Natural killer cell (primary cell): Measurements from ENCODE around the gene RIMBP2. TPM values are rescaled to one million over a fixed set of nuclear protein-coding genes. Genes with fewer than 3 reads are reported as not detected.

Experiments
- ATAC-seq, 3 donors: fragments of 150-1000 bp in 2 of 3; fragments of 200-7000 bp in 1 of 3; cut with Tn5 transposase; 1 replicate in 1 of 3; 2 replicates in 2 of 3; pipeline ENCODE4 v1.10.0; 2021; ENCODE audit warnings: mild to moderate bottlenecking in 2 of 3, moderate library complexity in 2 of 3
- DNase-seq, 2 donors: peaks; one replicate each; pipeline versions ENCODE4 v3.0.0 to v3.0.0-alpha.2; 2013 to 2021; ENCODE audit warnings: mixed read lengths in 1 of 2
- H3K27ac ChIP-seq: one replicate; pipeline ENCODE4 v1.5.1; 2013; ENCODE audit warnings: mild to moderate bottlenecking, low read length
- H3K27me3 ChIP-seq: one replicate; pipeline ENCODE4 v1.6.1; 2013; ENCODE audit warnings: low read length; ENCODE audit not compliant: control insufficient read depth, insufficient read depth
- H3K36me3 ChIP-seq: one replicate; pipeline ENCODE4 v1.6.1; 2013; ENCODE audit warnings: low read length; ENCODE audit not compliant: control insufficient read depth, insufficient read depth
- H3K4me1 ChIP-seq: one replicate; pipeline ENCODE4 v1.6.1; 2013; ENCODE audit warnings: low read length; ENCODE audit not compliant: control insufficient read depth, insufficient read depth
- H3K4me3 ChIP-seq: one replicate; pipeline ENCODE4 v1.5.1; 2013; ENCODE audit warnings: low read length
- H3K9me3 ChIP-seq: one replicate; pipeline ENCODE4 v1.6.1; 2013; ENCODE audit warnings: low read length; ENCODE audit not compliant: control insufficient read depth, insufficient read depth
- H3K27ac Mint-ChIP-seq, 2 donors: one replicate each; pipeline ENCODE4 v1.8.0; 2022; ENCODE audit warnings: mild to moderate bottlenecking in 2 of 2, mixed read lengths in 2 of 2, moderate library complexity in 1 of 2
- H3K27me3 Mint-ChIP-seq, 2 donors: one replicate each; pipeline ENCODE4 v1.8.0; 2022; ENCODE audit warnings: low read depth in 2 of 2, mixed read lengths in 2 of 2
- H3K36me3 Mint-ChIP-seq: one replicate; pipeline ENCODE4 v1.8.0; 2022; ENCODE audit warnings: mixed read lengths
- H3K4me1 Mint-ChIP-seq, 2 donors: one replicate each; pipeline ENCODE4 v1.8.0; 2022; ENCODE audit warnings: mixed read lengths in 2 of 2
- H3K4me3 Mint-ChIP-seq: one replicate; pipeline ENCODE4 v1.8.0; 2022; ENCODE audit warnings: mild to moderate bottlenecking, moderate library complexity, mixed read lengths
- H3K9me3 Mint-ChIP-seq, 2 donors: one replicate each; pipeline ENCODE4 v1.8.0; 2022; ENCODE audit warnings: mixed read lengths in 2 of 2
- CTCF ChIP-seq: fragments of 200-600 bp; IDR thresholded peaks from one replicate; pipeline ENCODE4 v1.8.0; 2022; ENCODE audit warnings: antibody characterized with exemption
- WGBS: methylation state at CpG from one replicate; pipeline ENCODE4 v1.1.7; 2013; ENCODE audit warnings: missing lambda C conversion rate; ENCODE audit not compliant: insufficient coverage; 5-methylcytosine and 5-hydroxymethylcytosine counted together
- intact Hi-C: fragments of 100-400 bp; cut with micrococcal nuclease; formaldehyde crosslinking; loops from one replicate; pipeline ENCODE4 v1.14.2; 2022
- total RNA-seq, 4 donors: library from RNA; stranded (reverse); fragments of 120-200 nt in 1 of 4; gene quantifications; one replicate each; pipeline versions ENCODE4 v1.2.3 to v1.2.4, GENCODE V29; 2013 to 2022

The RIMBP2 gene
- total RNA-seq, 3 donors from 2014 or later (not counting 1 experiment from before 2014, with no cell fraction given), result not detected

GRCh38 chr12:130482448-130482847, 233.7 kb downstream of the RIMBP2 start:
- Histone ChIP-seq H3K4me1 (no peaks in the 10 kb centered on the region), H3K9me3 (no peaks in the 10 kb centered on the region), H3K27ac (no peak overlapping the region), H3K4me3 (no peak overlapping the region), H3K27me3 (no peaks in the 10 kb centered on the region), H3K36me3 (no peaks in the 10 kb centered on the region)
- Mint-ChIP-seq H3K27me3 (no peaks in the 10 kb centered on the region), H3K9me3 (no peaks in the 10 kb centered on the region), H3K4me1 (no peaks in the 10 kb centered on the region), H3K27ac (no peak overlapping the region), H3K36me3 (no peaks in the 10 kb centered on the region), H3K4me3 (no peak overlapping the region)
- WGBS, result 53% methylated on average over 3 of the region's 3 CpGs
- no peak for DNase-seq
- intact Hi-C loops, result no loop called here
- TF ChIP-seq CTCF, result no peak
- no peak for ATAC-seq

GRCh38 chr12:130481392-130481879, 234.7 kb downstream of the RIMBP2 start:
- TF ChIP-seq CTCF, result no peak
- H3K27ac Mint-ChIP-seq, result no peak overlapping the region
- WGBS, result 75% methylated on average over 17 of the region's 17 CpGs
- Histone ChIP-seq H3K4me1 (no peaks in the 10 kb centered on the region), H3K36me3 (no peaks in the 10 kb centered on the region), H3K27ac (no peak overlapping the region), H3K27me3 (no peaks in the 10 kb centered on the region), H3K9me3 (no peaks in the 10 kb centered on the region), H3K4me3 (no peak overlapping the region)
- no peak overlapping the region for H3K4me3 Mint-ChIP-seq
- no peaks in the 10 kb centered on the region for H3K9me3 Mint-ChIP-seq
- intact Hi-C loops, result no loop called here
- H3K4me1 Mint-ChIP-seq, result no peaks in the 10 kb centered on the region
- no peaks in the 10 kb centered on the region for H3K27me3 Mint-ChIP-seq
- H3K36me3 Mint-ChIP-seq, result no peaks in the 10 kb centered on the region
- ATAC-seq (no peak), DNase-seq (no peak)

- Histone ChIP-seq H3K27me3 (no peaks in the 10 kb centered on the region), H3K9me3 (no peaks in the 10 kb centered on the region), H3K4me3 (no peak overlapping the region), H3K27ac (no peak overlapping the region), H3K36me3 (no peaks in the 10 kb centered on the region), H3K4me1 (no peaks in the 10 kb centered on the region)
- no peak for TF ChIP-seq CTCF
- Mint-ChIP-seq H3K27ac (no peak overlapping the region), H3K9me3 (no peaks in the 10 kb centered on the region), H3K36me3 (no peaks in the 10 kb centered on the region), H3K4me3 (no peak overlapping the region), H3K27me3 (no peaks in the 10 kb centered on the region), H3K4me1 (no peaks in the 10 kb centered on the region)
- DNase-seq, result no peak
- ATAC-seq, result no peak
- intact Hi-C loops, result no loop called here
- WGBS, result 36% methylated on average over 14 of the region's 14 CpGs
These were observed 235.2 kb downstream of the RIMBP2 start for GRCh38 chr12:130480887-130481286.

- ATAC-seq (no peak), DNase-seq (no peak)
- Mint-ChIP-seq H3K36me3 (no peaks in the 10 kb centered on the region), H3K9me3 (no peaks in the 10 kb centered on the region), H3K4me3 (no peak overlapping the region), H3K27ac (no peak overlapping the region), H3K4me1 (no peaks in the 10 kb centered on the region), H3K27me3 (no peaks in the 10 kb centered on the region)
- no peaks in the 10 kb centered on the region for H3K27me3 ChIP-seq
- 85% methylated on average over 8 of the region's 9 CpGs for WGBS
- no peak overlapping the region for H3K27ac ChIP-seq
- H3K4me1 ChIP-seq, result no peaks in the 10 kb centered on the region
- H3K9me3 ChIP-seq, result no peaks in the 10 kb centered on the region
- intact Hi-C loops, result no loop called here
- H3K36me3 ChIP-seq, result no peaks in the 10 kb centered on the region
- TF ChIP-seq CTCF, result no peak
- H3K4me3 ChIP-seq, result no peak overlapping the region
These were observed 235.9 kb downstream of the RIMBP2 start for GRCh38 chr12:130480231-130480630.
